ENCODE results near the gene PHAF1. TPM values are rescaled to one million over a fixed set of nuclear protein-coding genes. Genes with fewer than 3 reads are reported as not detected.
A peak's percentile ranks its signal among the peaks of the same experiment; 100 is the strongest.

The PHAF1 gene
- total and polyA plus RNA-seq, 9 of the 15 experiments (the other 6 are each of a cell fraction or from before 2014, with no cell fraction given), result 5.1 to 25.4 (median 13.8) TPM

- no peak for TF ChIP-seq HSF4 (CRISPR knock-in tag; IDR thresholded peaks at IDR 0.05; ENCODE audit: borderline replicate concordance)
- 0 out of 2 replicates have a peak, but pooled peaks have one; percentile 72 for TF ChIP-seq IRF1 (CRISPR knock-in tag; IDR thresholded peaks at IDR 0.05; ENCODE audit: borderline replicate concordance)
- TF ChIP-seq TCF7 (IDR thresholded peaks at IDR 0.05; ENCODE audit: borderline replicate concordance), result 0 out of 2 replicates have a peak, but pooled peaks have one; percentile 26
- TF ChIP-seq ZNF324 (CRISPR knock-in tag; IDR thresholded peaks at IDR 0.05), result no peak
- no peak for TF ChIP-seq ZNF3 (CRISPR knock-in tag; IDR thresholded peaks at IDR 0.05)
- no peak for TF ChIP-seq KDM1A (IDR thresholded peaks at IDR 0.05)
- peak; percentile 90; the same call in 1 of the 2 replicates for TF ChIP-seq FOXP1 (CRISPR knock-in tag; IDR thresholded peaks at IDR 0.05)
- TF ChIP-seq CBX5 (IDR thresholded peaks at IDR 0.05; ENCODE audit: borderline replicate concordance, low read depth), result 0 out of 2 replicates have a peak, but pooled peaks have one; percentile 39
- TF ChIP-seq, protein P1, sequence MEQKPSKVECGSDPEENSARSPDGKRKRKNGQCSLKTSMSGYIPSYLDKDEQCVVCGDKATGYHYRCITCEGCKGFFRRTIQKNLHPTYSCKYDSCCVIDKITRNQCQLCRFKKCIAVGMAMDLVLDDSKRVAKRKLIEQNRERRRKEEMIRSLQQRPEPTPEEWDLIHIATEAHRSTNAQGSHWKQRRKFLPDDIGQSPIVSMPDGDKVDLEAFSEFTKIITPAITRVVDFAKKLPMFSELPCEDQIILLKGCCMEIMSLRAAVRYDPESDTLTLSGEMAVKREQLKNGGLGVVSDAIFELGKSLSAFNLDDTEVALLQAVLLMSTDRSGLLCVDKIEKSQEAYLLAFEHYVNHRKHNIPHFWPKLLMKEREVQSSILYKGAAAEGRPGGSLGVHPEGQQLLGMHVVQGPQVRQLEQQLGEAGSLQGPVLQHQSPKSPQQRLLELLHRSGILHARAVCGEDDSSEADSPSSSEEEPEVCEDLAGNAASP (IDR thresholded peaks at IDR 0.05), result no peak
- TF ChIP-seq MIER1 (IDR thresholded peaks at IDR 0.05; ENCODE audit: low read depth), result peak; percentile 97
- no peak for TF ChIP-seq ADNP (tag; IDR thresholded peaks at IDR 0.05)
- peak; percentile 93; the same call in 1 of the 2 replicates for TF ChIP-seq KAT7 (CRISPR knock-in tag; IDR thresholded peaks at IDR 0.05; ENCODE audit: borderline replicate concordance)
- TF ChIP-seq RBM34 (IDR thresholded peaks at IDR 0.05; ENCODE audit: borderline replicate concordance, insufficient read depth, low read length), result no peak
- TF ChIP-seq MLLT1 (IDR thresholded peaks at IDR 0.05), result 0 out of 4 replicates have a peak, but pooled peaks of 1 of the 2 experiments have one; percentile 56
- peak; percentile 97 for TF ChIP-seq TFAP4 (CRISPR knock-in tag; IDR thresholded peaks at IDR 0.05; ENCODE audit: borderline replicate concordance)
- TF ChIP-seq ZBTB33 (CRISPR knock-in tag; IDR thresholded peaks at IDR 0.05), result peak; percentile 97
- peak; percentile 30; the same call in 1 of the 2 replicates for TF ChIP-seq NFIC (IDR thresholded peaks at IDR 0.05)
Observed at GRCh38 chr16:67184995-67185650, 75.4 kb downstream of the PHAF1 start (continued).

Data from K562 (cell line).